CD14-positive monocyte (primary cell): ENCODE measurements around the gene FCSK. TPM values are rescaled to one million over a fixed set of nuclear protein-coding genes. Genes with fewer than 3 reads are reported as not detected.

Experiments used
- DNase-seq, 3 donors: peaks; one replicate each; pipeline ENCODE4 v3.0.0-alpha.2; 2011 to 2022
- H2AFZ ChIP-seq: 2 replicates; pipeline ENCODE4 v1.6.0; 2012; ENCODE audit warnings: mild to moderate bottlenecking, low read depth, low read length, inconsistent platforms; ENCODE audit not compliant: insufficient read depth, poor library complexity, severe bottlenecking
- H3K27ac ChIP-seq, 2 donors: 1 replicate in 1 of 2; 2 replicates in 1 of 2; pipeline ENCODE4 v1.5.1; 2012 to 2013; ENCODE audit warnings: low read length in 2 of 2, control low read depth in 1 of 2, inconsistent platforms in 1 of 2, low read depth in 1 of 2, mild to moderate bottlenecking in 1 of 2
- H3K27me3 ChIP-seq, 2 donors: one replicate each; pipeline versions ENCODE4 v1.6.0 to v1.6.1; 2011 to 2013; ENCODE audit warnings: low read length in 2 of 2; ENCODE audit not compliant: control insufficient read depth in 2 of 2, insufficient read depth in 2 of 2
- H3K36me3 ChIP-seq, 2 donors: replicated peaks in 1 of 2; 1 replicate in 1 of 2; 2 replicates in 1 of 2; pipeline versions ENCODE4 v1.5.1 to v1.6.1; 2012 to 2013; ENCODE audit warnings: low read length in 2 of 2, control low read depth in 1 of 2, inconsistent platforms in 1 of 2, mild to moderate bottlenecking in 1 of 2; ENCODE audit not compliant: insufficient read depth in 2 of 2, control insufficient read depth in 1 of 2
- H3K4me1 ChIP-seq, 2 donors: 1 replicate in 1 of 2; 2 replicates in 1 of 2; pipeline versions ENCODE4 v1.5.1 to v1.6.1; 2012 to 2013; ENCODE audit warnings: low read length in 2 of 2, control low read depth in 1 of 2, inconsistent platforms in 1 of 2, mild to moderate bottlenecking in 1 of 2, moderate library complexity in 1 of 2; ENCODE audit not compliant: insufficient read depth in 2 of 2, control insufficient read depth in 1 of 2
- H3K4me2 ChIP-seq: replicated peaks from 2 replicates; pipeline ENCODE3; 2012; ENCODE audit warnings: low read length, moderate library complexity, mild to moderate bottlenecking; ENCODE audit not compliant: poor library complexity, severe bottlenecking; ENCODE audit errors: extremely low read depth
- H3K4me3 ChIP-seq, 3 experiments: fragments of 200-600 bp in 1 of 3; sonication (generic) in 1 of 3; replicated peaks in 1 of 3; 1 replicate in 2 of 3; 2 replicates in 1 of 3; pipeline ENCODE4 v1.5.1; 2011 to 2013; ENCODE audit warnings: low read length in 3 of 3, mild to moderate bottlenecking in 3 of 3, control low read depth in 2 of 3, low read depth in 2 of 3, inconsistent platforms in 1 of 3, moderate library complexity in 1 of 3
- H3K79me2 ChIP-seq: 2 replicates; pipeline ENCODE4 v1.6.0; 2012; ENCODE audit warnings: mild to moderate bottlenecking, control low read depth, inconsistent platforms, low read length, moderate library complexity; ENCODE audit not compliant: insufficient read depth
- H3K9ac ChIP-seq: 2 replicates; pipeline ENCODE4 v1.6.0; 2017; ENCODE audit warnings: low read length, mild to moderate bottlenecking; ENCODE audit not compliant: insufficient read depth, poor library complexity, severe bottlenecking
- H3K9me3 ChIP-seq, 2 donors: replicated peaks in 1 of 2; 1 replicate in 1 of 2; 2 replicates in 1 of 2; pipeline versions ENCODE4 v1.5.1 to v1.6.1; 2012 to 2013; ENCODE audit warnings: low read length in 2 of 2, control low read depth in 1 of 2; ENCODE audit not compliant: control insufficient read depth in 1 of 2, insufficient read depth in 1 of 2
- H4K20me1 ChIP-seq: 2 replicates; pipeline ENCODE4 v1.6.0; 2012; ENCODE audit warnings: mild to moderate bottlenecking, low read length, control low read depth, moderate library complexity; ENCODE audit not compliant: insufficient read depth
- H3K27ac Mint-ChIP-seq, 7 donors: one replicate each; pipeline ENCODE4 v1.8.0; 2020; ENCODE audit warnings: mild to moderate bottlenecking in 7 of 7, mixed read lengths in 7 of 7, moderate library complexity in 6 of 7, inconsistent platforms in 2 of 7
- H3K27me3 Mint-ChIP-seq, 3 donors: one replicate each; pipeline ENCODE4 v1.8.0; 2021 to 2022; ENCODE audit warnings: low read depth in 3 of 3, mild to moderate bottlenecking in 3 of 3, mixed read lengths in 3 of 3, moderate library complexity in 3 of 3, inconsistent platforms in 1 of 3
- H3K36me3 Mint-ChIP-seq, 2 donors: one replicate each; pipeline ENCODE4 v1.8.0; 2020; ENCODE audit warnings: mixed read lengths in 2 of 2, inconsistent platforms in 1 of 2, mild to moderate bottlenecking in 1 of 2
- H3K4me1 Mint-ChIP-seq: one replicate; pipeline ENCODE4 v1.8.0; 2020; ENCODE audit warnings: mild to moderate bottlenecking, mixed read lengths
- H3K4me3 Mint-ChIP-seq, 2 donors: one replicate each; pipeline ENCODE4 v1.8.0; 2020; ENCODE audit warnings: mild to moderate bottlenecking in 2 of 2, mixed read lengths in 2 of 2, moderate library complexity in 1 of 2
- H3K9me3 Mint-ChIP-seq, 7 donors: one replicate each; pipeline ENCODE4 v1.8.0; 2020 to 2022; ENCODE audit warnings: mixed read lengths in 7 of 7, mild to moderate bottlenecking in 6 of 7, moderate library complexity in 6 of 7, inconsistent platforms in 2 of 7
- WGBS: methylation state at CpG from one replicate; pipeline ENCODE4 v1.1.5; 2013; ENCODE audit warnings: missing lambda C conversion rate; ENCODE audit not compliant: insufficient coverage; 5-methylcytosine and 5-hydroxymethylcytosine counted together
- intact Hi-C, 2 donors: fragments of 100-400 bp; cut with micrococcal nuclease; formaldehyde crosslinking; loops; one replicate each; pipeline versions ENCODE4 v1.15.0 to v1.15.1; 2023
- polyA plus RNA-seq, 3 donors: library from polyadenylated mRNA; depleted of rRNA in 1 of 3; unstranded in 2 of 3; stranded (reverse) in 1 of 3; fragments of 300-500 nt in 2 of 3; fragments of >200 nt in 1 of 3; fragmentation: Illumina TruSeq in 2 of 3; gene quantifications; 1 replicate in 2 of 3; 2 replicates in 1 of 3; pipeline ENCODE4 v1.2.3, GENCODE V29; 2012 to 2021
- TF ChIP-seq, protein P1 (sequence below): fragments of 200-600 bp; IDR thresholded peaks from one replicate; pipeline ENCODE4 v1.8.0; 2022; ENCODE audit warnings: antibody characterized with exemption, mild to moderate bottlenecking

FCSK gene
- polyA plus RNA-seq, 3 donors = 4.2 to 19.0 (median 6.4) TPM

DNA sequence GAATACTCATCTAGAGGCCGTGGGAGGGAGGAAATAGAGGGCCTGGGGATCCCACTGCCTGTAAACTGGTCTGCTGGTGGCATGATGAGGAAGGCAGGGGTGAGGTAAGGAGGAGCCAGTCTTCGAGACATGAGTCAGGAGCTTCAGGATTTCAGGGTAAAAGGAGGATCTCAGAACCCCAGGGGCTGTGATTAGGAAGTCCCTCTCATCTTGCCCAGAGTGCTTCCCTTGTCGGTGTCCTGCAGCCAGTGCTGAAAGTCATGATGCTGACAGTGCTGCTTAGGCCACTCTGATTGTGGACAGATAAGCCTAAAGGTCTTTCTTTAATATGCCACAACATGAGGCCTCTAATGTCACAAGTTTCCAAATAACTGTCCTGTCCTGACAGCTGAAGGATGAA, 39.4 kb downstream of the FCSK start:
- DNase-seq = no peak
- Histone ChIP-seq H3K27me3 (no peaks in the 10 kb centered on the region), H3K9ac (no peak overlapping the region), H3K79me2 (no peaks in the 10 kb centered on the region), H3K4me3 (no peak overlapping the region), H4K20me1 (no peaks in the 10 kb centered on the region), H2AFZ (no peak overlapping the region), H3K27ac (no peak overlapping the region), H3K4me2 (no peak overlapping the region), H3K9me3 (no peaks in the 10 kb centered on the region), H3K4me1 (no peaks in the 10 kb centered on the region), H3K36me3 (peaks cover 79 to 95% of the 10 kb centered on the region in 2 donors)
- Mint-ChIP-seq H3K36me3 (peaks cover 69 to 93% of the 10 kb centered on the region in 2 donors), H3K27ac (peak overlapping the region in 1 of 7 donors; percentile 0), H3K4me1 (no peaks in the 10 kb centered on the region), H3K4me3 (no peak overlapping the region), H3K9me3 (no peaks in the 10 kb centered on the region), H3K27me3 (no peaks in the 10 kb centered on the region)
- TF ChIP-seq, protein P1, sequence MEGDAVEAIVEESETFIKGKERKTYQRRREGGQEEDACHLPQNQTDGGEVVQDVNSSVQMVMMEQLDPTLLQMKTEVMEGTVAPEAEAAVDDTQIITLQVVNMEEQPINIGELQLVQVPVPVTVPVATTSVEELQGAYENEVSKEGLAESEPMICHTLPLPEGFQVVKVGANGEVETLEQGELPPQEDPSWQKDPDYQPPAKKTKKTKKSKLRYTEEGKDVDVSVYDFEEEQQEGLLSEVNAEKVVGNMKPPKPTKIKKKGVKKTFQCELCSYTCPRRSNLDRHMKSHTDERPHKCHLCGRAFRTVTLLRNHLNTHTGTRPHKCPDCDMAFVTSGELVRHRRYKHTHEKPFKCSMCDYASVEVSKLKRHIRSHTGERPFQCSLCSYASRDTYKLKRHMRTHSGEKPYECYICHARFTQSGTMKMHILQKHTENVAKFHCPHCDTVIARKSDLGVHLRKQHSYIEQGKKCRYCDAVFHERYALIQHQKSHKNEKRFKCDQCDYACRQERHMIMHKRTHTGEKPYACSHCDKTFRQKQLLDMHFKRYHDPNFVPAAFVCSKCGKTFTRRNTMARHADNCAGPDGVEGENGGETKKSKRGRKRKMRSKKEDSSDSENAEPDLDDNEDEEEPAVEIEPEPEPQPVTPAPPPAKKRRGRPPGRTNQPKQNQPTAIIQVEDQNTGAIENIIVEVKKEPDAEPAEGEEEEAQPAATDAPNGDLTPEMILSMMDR = no peak
- intact Hi-C loops = no loop called here
- 100% methylated on average over 2 of the region's 3 CpGs for WGBS

DNA sequence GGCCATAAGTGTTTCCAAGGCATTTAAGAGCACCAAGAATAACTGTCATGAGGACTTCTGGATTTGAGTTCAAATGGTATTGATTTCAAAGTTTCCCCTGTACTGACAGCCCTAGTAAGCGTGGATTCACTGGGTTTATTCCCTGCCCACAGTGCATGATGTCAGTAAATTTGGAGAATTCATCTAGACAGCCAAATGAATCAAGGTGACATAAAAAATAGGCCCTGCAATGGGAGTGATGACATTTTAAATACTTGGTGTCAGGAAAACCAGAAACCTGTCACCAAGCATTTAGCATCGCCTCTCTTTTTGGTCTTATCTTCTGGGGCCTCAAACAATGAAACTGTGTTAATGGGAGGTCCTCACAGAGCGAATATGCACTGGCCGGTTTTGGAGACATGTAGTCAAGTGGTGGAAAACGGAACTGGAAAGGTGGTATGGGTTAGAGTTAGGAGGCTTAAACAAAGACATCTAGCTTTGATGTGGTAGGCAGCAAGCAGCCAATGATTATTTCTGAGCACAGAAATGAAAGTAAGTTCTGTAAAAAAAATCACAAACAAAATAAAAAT, 39.9 kb downstream of the FCSK start:
- peaks cover 80 to 95% of the 10 kb centered on the region in 2 donors for H3K36me3 ChIP-seq
- Mint-ChIP-seq H3K27me3 (no peaks in the 10 kb centered on the region), H3K27ac (no peak overlapping the region), H3K4me3 (no peak overlapping the region), H3K9me3 (no peaks in the 10 kb centered on the region), H3K4me1 (no peaks in the 10 kb centered on the region), H3K36me3 (peaks cover 69 to 93% of the 10 kb centered on the region in 2 donors)
- intact Hi-C loops = no loop called here
- H3K4me3 ChIP-seq = no peak overlapping the region
- TF ChIP-seq, protein P1 = no peak
- no peak for DNase-seq
- no peak overlapping the region for H3K4me2 ChIP-seq
- H3K9ac ChIP-seq = no peak overlapping the region
- no peaks in the 10 kb centered on the region for H3K27me3 ChIP-seq
- H3K4me1 ChIP-seq = no peaks in the 10 kb centered on the region
- no peaks in the 10 kb centered on the region for H4K20me1 ChIP-seq
- 100% methylated on average over 5 of the region's 5 CpGs for WGBS
- no peaks in the 10 kb centered on the region for H3K9me3 ChIP-seq
- H3K79me2 ChIP-seq = no peaks in the 10 kb centered on the region
- H2AFZ ChIP-seq = no peak overlapping the region
- H3K27ac ChIP-seq = no peak overlapping the region
